Activated CD8-positive, alpha-beta memory T cell treated with anti-CD3 and anti-CD28 coated beads, Interleukin-2, amount 50 U/mL, for 24 hours (primary cell): ENCODE measurements around the gene HOXC12.

Experiments used
- DNase-seq: peaks from one replicate; pipeline ENCODE4 v3.0.0-alpha.2; 2020; ENCODE audit errors: extremely low read depth

The HOXC12 gene

DNA sequence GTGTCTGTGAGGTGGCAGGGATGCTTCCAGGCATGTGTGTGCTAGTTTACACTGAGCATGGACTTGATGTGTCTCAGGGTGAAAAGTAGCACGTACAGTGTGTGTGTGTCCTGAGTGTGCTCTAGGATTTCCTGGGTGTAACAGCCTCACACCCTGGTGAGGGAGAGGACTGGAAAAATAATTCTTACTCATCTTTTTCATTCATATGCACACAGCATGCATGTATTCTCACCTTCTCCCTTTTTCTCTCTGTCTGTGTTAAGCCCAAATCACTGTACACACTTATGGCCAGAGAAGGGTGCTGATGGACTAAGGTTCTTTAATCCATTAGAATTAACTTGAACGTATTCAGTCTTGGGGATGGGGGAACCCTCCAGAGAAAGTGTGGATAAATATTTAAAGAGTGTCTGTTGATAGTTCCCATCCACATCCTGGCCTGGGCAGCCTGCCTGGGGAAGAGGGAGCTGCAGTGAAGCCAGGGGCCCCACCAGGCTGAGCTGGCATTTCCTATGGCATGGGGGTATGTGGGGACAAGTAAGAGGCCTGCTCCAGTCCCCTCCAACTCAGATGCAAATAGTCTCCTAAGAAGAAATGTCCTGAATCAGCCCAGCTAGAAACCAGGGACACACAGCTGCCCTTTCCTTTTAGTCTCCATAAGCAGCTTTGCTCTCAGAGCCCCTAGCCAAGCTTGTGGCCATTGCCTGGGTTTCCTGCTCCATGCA lies 53.0 kb downstream of the HOXC12 start:
- DNase-seq = no peak

DNA sequence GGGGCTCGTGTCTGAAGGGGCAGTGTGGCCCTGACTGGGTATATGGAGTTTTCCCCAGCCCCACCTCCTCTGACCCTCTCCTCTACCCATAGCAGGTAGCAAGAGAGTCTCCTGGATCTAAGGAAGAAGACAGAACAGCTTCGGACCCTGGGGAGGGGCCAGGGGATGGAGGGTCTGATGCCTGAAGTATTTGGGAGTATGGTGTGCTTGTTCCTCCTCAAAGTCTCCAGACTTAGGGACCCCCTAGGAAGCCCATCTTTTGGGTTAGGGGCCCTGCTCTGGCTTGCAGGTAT lies 53.5 kb downstream of the HOXC12 start:
- DNase-seq = no peak
